Stomach (tissue), 4 donors: Measurements from ENCODE around the gene WDR59.

Experiments
- EP300 ChIP-seq: sonication (generic); formaldehyde crosslinking; IDR thresholded peaks from one replicate; pipeline ENCODE4 v1.6.1; 2017; ENCODE audit warnings: antibody characterized with exemption
- POLR2A ChIP-seq, 4 donors: fragments of 450-650 bp; IDR thresholded peaks; one replicate each; pipeline ENCODE4 v1.6.1; 2016; ENCODE audit warnings: antibody characterized with exemption in 4 of 4, control low read depth in 2 of 4, mild to moderate bottlenecking in 1 of 4, moderate library complexity in 1 of 4
- POLR2AphosphoS5 ChIP-seq, 3 donors: sonication (generic); formaldehyde crosslinking; IDR thresholded peaks; one replicate each; pipeline ENCODE4 v1.6.1; 2016; ENCODE audit warnings: antibody characterized with exemption in 3 of 3
- TF ChIP-seq, protein P1 (sequence below), 7 experiments: fragments of 450-650 bp in 4 of 7; fragments of 200-600 bp in 3 of 7; sonication (generic) in 3 of 7; IDR thresholded peaks; one replicate each; pipeline ENCODE4 v1.5.1; 2016 to 2019; ENCODE audit warnings: antibody characterized with exemption in 7 of 7, control low read depth in 2 of 7, mild to moderate bottlenecking in 1 of 7

DNA sequence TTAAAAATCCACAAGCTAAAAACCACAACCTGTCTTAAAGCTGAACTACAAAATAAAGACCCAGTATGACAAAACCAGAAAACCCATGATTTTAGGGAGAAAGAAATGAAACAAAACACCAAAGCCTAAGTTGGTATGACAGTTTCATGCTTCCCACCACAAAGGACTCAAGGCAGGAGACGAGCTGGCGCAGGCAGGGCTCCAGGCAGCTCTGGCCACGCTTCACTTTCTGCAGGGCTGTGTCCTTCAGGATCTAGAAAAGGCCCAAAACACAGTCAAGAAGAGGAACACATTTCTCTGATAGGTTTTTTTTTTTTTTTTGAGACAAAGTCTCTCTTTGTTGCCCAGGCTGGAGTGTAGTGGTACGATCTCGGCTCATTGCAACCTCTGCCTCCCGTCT lies 75.3 kb downstream of the WDR59 start:
- TF ChIP-seq POLR2A (IDR thresholded peaks at IDR 0.05): no peak
- no peak for TF ChIP-seq POLR2AphosphoS5 (IDR thresholded peaks at IDR 0.05)
- TF ChIP-seq, protein P1, sequence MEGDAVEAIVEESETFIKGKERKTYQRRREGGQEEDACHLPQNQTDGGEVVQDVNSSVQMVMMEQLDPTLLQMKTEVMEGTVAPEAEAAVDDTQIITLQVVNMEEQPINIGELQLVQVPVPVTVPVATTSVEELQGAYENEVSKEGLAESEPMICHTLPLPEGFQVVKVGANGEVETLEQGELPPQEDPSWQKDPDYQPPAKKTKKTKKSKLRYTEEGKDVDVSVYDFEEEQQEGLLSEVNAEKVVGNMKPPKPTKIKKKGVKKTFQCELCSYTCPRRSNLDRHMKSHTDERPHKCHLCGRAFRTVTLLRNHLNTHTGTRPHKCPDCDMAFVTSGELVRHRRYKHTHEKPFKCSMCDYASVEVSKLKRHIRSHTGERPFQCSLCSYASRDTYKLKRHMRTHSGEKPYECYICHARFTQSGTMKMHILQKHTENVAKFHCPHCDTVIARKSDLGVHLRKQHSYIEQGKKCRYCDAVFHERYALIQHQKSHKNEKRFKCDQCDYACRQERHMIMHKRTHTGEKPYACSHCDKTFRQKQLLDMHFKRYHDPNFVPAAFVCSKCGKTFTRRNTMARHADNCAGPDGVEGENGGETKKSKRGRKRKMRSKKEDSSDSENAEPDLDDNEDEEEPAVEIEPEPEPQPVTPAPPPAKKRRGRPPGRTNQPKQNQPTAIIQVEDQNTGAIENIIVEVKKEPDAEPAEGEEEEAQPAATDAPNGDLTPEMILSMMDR (IDR thresholded peaks at IDR 0.05): no peak
- no peak for TF ChIP-seq EP300
